HepG2 (cell line): ENCODE data around the gene ASB11. TPM values are rescaled to one million over a fixed set of nuclear protein-coding genes. Genes with fewer than 3 reads are reported as not detected.

Source experiments
- ATAC-seq: fragments of 200-7000 bp; cut with Tn5 transposase; 3 replicates; pipeline ENCODE4 v1.9.1; 2020; ENCODE audit warnings: mild to moderate bottlenecking, moderate library complexity
- BruUV-seq: library from RNA; stranded (reverse); fragments of 400-500 nt; replicated peaks from 2 replicates; lab custom pipeline; 2021; lab: Mats Ljungman, UMichigan
- CTCF ChIA-PET: fragments of 300-600 bp; formaldehyde crosslinking; extraction: SDS; loops from one replicate; lab custom pipeline; 2021; ENCODE audit warnings: low total read pairs, inconsistent platforms, low intra/inter-chr PET ratio; lab: Yijun Ruan, JAX
- POLR2A ChIA-PET: fragments of 350-600 bp; sonication (Branson Sonifier 250); formaldehyde crosslinking; loops from one replicate; lab custom pipeline; 2020; ENCODE audit warnings: antibody characterized with exemption, inconsistent platforms; lab: Yijun Ruan, JAX
- DNase-seq: peaks from one replicate; pipeline ENCODE4 v3.0.0-alpha.2; 2015; ENCODE audit warnings: low spot score
- FAIRE-seq: peaks from 3 replicates; lab custom pipeline; 2011; peaks lifted over from hg19 to GRCh38; lab: Jason Lieb, UNC
- H2AFZ ChIP-seq: one replicate; pipeline ENCODE4 v1.6.1; 2011; ENCODE audit warnings: low read length, inconsistent platforms
- H3K27ac ChIP-seq: fragments of 300-600 bp; 3 replicates; pipeline ENCODE4 v1.8.0; 2011; ENCODE audit warnings: mixed run types, mild to moderate bottlenecking, mixed read lengths, low read length, inconsistent platforms; ENCODE audit not compliant: insufficient read depth; ENCODE audit errors: extremely low read length
- H3K27me3 ChIP-seq, 2 experiments: fragments of 200-600 bp in 1 of 2; 2 replicates in 1 of 2; 3 replicates in 1 of 2; pipeline versions ENCODE4 v1.6.0 to v1.8.0; 2011; ENCODE audit warnings: low read length in 2 of 2, mild to moderate bottlenecking in 2 of 2, moderate library complexity in 2 of 2, inconsistent platforms in 1 of 2; ENCODE audit not compliant: insufficient read depth in 2 of 2, control insufficient read depth in 1 of 2
- H3K36me3 ChIP-seq, 2 experiments: fragments of 200-600 bp in 1 of 2; replicated peaks in 1 of 2; 2 replicates in 1 of 2; 3 replicates in 1 of 2; pipeline versions ENCODE4 v1.5.1 to v1.8.0; 2011; ENCODE audit warnings: low read length in 2 of 2, inconsistent platforms in 1 of 2; ENCODE audit not compliant: insufficient read depth in 2 of 2, control insufficient read depth in 1 of 2
- H3K4me1 ChIP-seq: 2 replicates; pipeline ENCODE4 v1.5.1; 2012; ENCODE audit warnings: low read length, inconsistent platforms; ENCODE audit not compliant: insufficient read depth
- H3K4me2 ChIP-seq: 2 replicates; pipeline ENCODE4 v1.6.0; 2011; ENCODE audit warnings: low read depth, low read length, inconsistent platforms
- H3K4me3 ChIP-seq, 3 experiments: fragments of 200-600 bp in 1 of 3; sonication (generic), shearing (Covaris generic) in 1 of 3; replicated peaks in 1 of 3; 2 replicates each; pipeline ENCODE4 v1.5.1; 2011 to 2016; ENCODE audit warnings: low read length in 3 of 3, inconsistent platforms in 2 of 3, low read depth in 2 of 3, mild to moderate bottlenecking in 2 of 3, control low read depth in 1 of 3, mixed read lengths in 1 of 3; ENCODE audit not compliant: insufficient read depth in 1 of 3
- H3K79me2 ChIP-seq: one replicate; pipeline ENCODE4 v1.6.1; 2011; ENCODE audit warnings: low read length, inconsistent platforms; ENCODE audit not compliant: insufficient read depth
- H3K9ac ChIP-seq: 2 replicates; pipeline ENCODE4 v1.6.0; 2011; ENCODE audit warnings: mild to moderate bottlenecking, low read depth, low read length, inconsistent platforms; ENCODE audit not compliant: insufficient read depth
- H3K9me3 ChIP-seq: 2 replicates; pipeline ENCODE4 v1.5.1; 2012; ENCODE audit warnings: mild to moderate bottlenecking, low read length
- H4K20me1 ChIP-seq: 2 replicates; pipeline ENCODE4 v1.6.0; 2011; ENCODE audit warnings: inconsistent platforms, mild to moderate bottlenecking, low read length, moderate library complexity; ENCODE audit not compliant: insufficient read depth
- CENPX ChIP-seq: sonication (generic); formaldehyde crosslinking; IDR thresholded peaks from 2 replicates; pipeline ENCODE4 v1.9.0; 2021; ENCODE audit warnings: mild to moderate bottlenecking, missing genetic modification reagents, moderate library complexity
- HHEX ChIP-seq: IDR thresholded peaks from 2 replicates; pipeline ENCODE4 v1.6.1; 2016; ENCODE audit warnings: control low read depth
- MIER2 ChIP-seq: IDR thresholded peaks from 2 replicates; pipeline ENCODE4 v1.6.1; 2016; ENCODE audit warnings: missing biosample characterization, missing genetic modification reagents
- RFX1 ChIP-seq: fragments of 450-650 bp; IDR thresholded peaks from 2 replicates; pipeline ENCODE4 v1.6.1; 2017
- SATB2 ChIP-seq: sonication (generic); formaldehyde crosslinking; IDR thresholded peaks from 2 replicates; pipeline ENCODE4 v1.5.0; 2020; ENCODE audit warnings: missing genetic modification reagents
- THRA ChIP-seq: sonication (generic); formaldehyde crosslinking; IDR thresholded peaks from 2 replicates; pipeline ENCODE4 v1.4.0; 2020; ENCODE audit warnings: missing genetic modification reagents, borderline replicate concordance
- THYN1 ChIP-seq: sonication (generic); formaldehyde crosslinking; IDR thresholded peaks from 2 replicates; pipeline ENCODE4 v1.8.1; 2023; ENCODE audit warnings: low read depth, mild to moderate bottlenecking, moderate library complexity, missing genetic modification reagents, borderline replicate concordance
- TOE1 ChIP-seq: sonication (generic); formaldehyde crosslinking; IDR thresholded peaks from 2 replicates; pipeline ENCODE4 v1.4.0; 2020; ENCODE audit warnings: mild to moderate bottlenecking, missing genetic modification reagents
- WGBS: methylation state at CpG from one replicate; pipeline ENCODE4 v1.1.6; 2017; ENCODE audit warnings: low lambda C conversion rate; 5-methylcytosine and 5-hydroxymethylcytosine counted together
- in situ Hi-C: cut with HindIII; loops from 2 replicates; pipeline ENCODE4 v1.10.0; 2017; ENCODE audit warnings: low pct_unique_long_range_greater_than_20kb; ENCODE audit not compliant: extremely low pct_ligation_motif_present
- intact Hi-C: fragments of 100-400 bp; cut with micrococcal nuclease; formaldehyde crosslinking; loops from one replicate; pipeline ENCODE4 v1.10.0; 2022; ENCODE audit not compliant: unreplicated experiment
- polyA plus RNA-seq, 8 experiments: library from polyadenylated mRNA; depleted of rRNA in 3 of 8; stranded (reverse) in 7 of 8; unstranded in 1 of 8; fragments of >200 nt; fragmentation: Illumina TruSeq in 4 of 8; extraction: Trizol in 4 of 8; gene quantifications; 2 replicates each; pipeline versions ENCODE4 v1.2.1 to v1.2.3, GENCODE V29; 2011 to 2016; ENCODE audit warnings: low read depth in 4 of 8, missing spikeins in 1 of 8, mixed read lengths in 1 of 8; ENCODE audit not compliant: insufficient read depth in 1 of 8
- total RNA-seq, 5 experiments: library from RNA; depleted of rRNA; stranded (reverse); fragments of >200 nt; fragmentation: Illumina TruSeq; extraction: Trizol; gene quantifications; 2 replicates each; pipeline ENCODE4 v1.2.3, GENCODE V29; 2016; ENCODE audit warnings: low read depth in 1 of 5

ASB11 gene
- total and polyA plus RNA-seq, 2 of the 13 experiments (the other 11 are each of a cell fraction or from before 2014, with no cell fraction given), result not detected

GRCh38 chrX:15359701-15360100, 44.3 kb upstream of the ASB11 start (continued):
- TF ChIP-seq CENPX (CRISPR knock-in tag) (no peak), SATB2 (CRISPR knock-in tag) (no peak), HHEX (CRISPR knock-in tag) (no peak)

- Histone ChIP-seq H3K4me2 (no peak overlapping the region), H3K4me3 (no peak overlapping the region), H3K9me3 (no peaks in the 10 kb centered on the region), H3K4me1 (no peaks in the 10 kb centered on the region), H3K9ac (no peak overlapping the region), H3K27ac (no peak overlapping the region), H3K36me3 (no peaks in the 10 kb centered on the region), H3K27me3 (no peaks in the 10 kb centered on the region), H3K79me2 (no peaks in the 10 kb centered on the region), H4K20me1 (no peaks in the 10 kb centered on the region), H2AFZ (no peak overlapping the region)
- TF ChIP-seq MIER2 (CRISPR knock-in tag) (no peak), TOE1 (CRISPR knock-in tag) (no peak)
- in situ Hi-C loops, result no loop called here
- 92% methylated on average over 2 of the region's 2 CpGs for WGBS
- FAIRE-seq (no peak), ATAC-seq (no peak), DNase-seq (no peak)
- CTCF ChIA-PET, result no interaction called here
- no TSS peak for BruUV-seq
- intact Hi-C loops, result no loop called here
- POLR2A ChIA-PET, result no interaction called here
Observed at GRCh38 chrX:15358533-15358932, 43.1 kb upstream of the ASB11 start.

- no peaks in the 10 kb centered on the region for H3K36me3 ChIP-seq
- DNase-seq (no peak), FAIRE-seq (no peak)
- no peak overlapping the region for H3K4me3 ChIP-seq
- intact Hi-C loops, result no loop called here
- H3K79me2 ChIP-seq, result no peaks in the 10 kb centered on the region
- H3K27me3 ChIP-seq, result no peaks in the 10 kb centered on the region
- no peaks in the 10 kb centered on the region for H3K4me1 ChIP-seq
- no TSS peak for BruUV-seq
- no peaks in the 10 kb centered on the region for H3K9me3 ChIP-seq
- no peaks in the 10 kb centered on the region for H4K20me1 ChIP-seq
- no peak overlapping the region for H3K9ac ChIP-seq
- POLR2A ChIA-PET, result no interaction called here
- WGBS, result 95% methylated on average over 1 of the region's 1 CpG
- H3K4me2 ChIP-seq, result no peak overlapping the region
- TF ChIP-seq RFX1, result no peak
- TF ChIP-seq THYN1 (CRISPR knock-in tag), result no peak
- no peak for TF ChIP-seq THRA (CRISPR knock-in tag)
- TF ChIP-seq, all 625 proteins: peak for 0
- Histone ChIP-seq H3K27ac (no peak overlapping the region), H2AFZ (no peak overlapping the region)
- in situ Hi-C loops, result no loop called here
- CTCF ChIA-PET, result no interaction called here
- no peak for ATAC-seq
Observed at GRCh38 chrX:15356444-15356843, 41.0 kb upstream of the ASB11 start.
